Measurements from ENCODE around the gene AMHR2.

AMHR2 gene

DNA sequence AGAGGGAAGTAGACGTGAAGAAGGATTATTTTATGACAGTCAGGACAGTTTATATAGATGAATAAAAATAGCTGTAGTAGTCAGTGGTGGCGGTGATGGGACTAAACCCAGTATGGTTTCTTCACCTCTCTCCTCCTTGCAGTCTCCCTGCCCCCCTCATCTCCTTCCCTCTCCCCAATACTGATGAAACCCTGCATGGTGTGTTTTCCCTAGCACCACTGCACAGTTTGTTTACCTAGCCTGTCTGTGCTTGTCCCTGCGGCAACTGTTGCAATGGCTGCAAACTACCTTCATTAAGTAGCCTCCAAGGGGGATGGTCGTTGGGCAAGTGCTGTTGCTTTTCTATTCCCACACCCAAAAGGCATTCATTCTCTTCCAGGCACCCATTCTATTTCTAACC lies 43.0 kb downstream of the AMHR2 start:
- H3K4me3 ChIP-seq (ENCODE audit: low read depth, low read length) = no peak overlapping the region
- no peak for DNase-seq (ENCODE audit: low read depth)
- TF ChIP-seq, protein P1, sequence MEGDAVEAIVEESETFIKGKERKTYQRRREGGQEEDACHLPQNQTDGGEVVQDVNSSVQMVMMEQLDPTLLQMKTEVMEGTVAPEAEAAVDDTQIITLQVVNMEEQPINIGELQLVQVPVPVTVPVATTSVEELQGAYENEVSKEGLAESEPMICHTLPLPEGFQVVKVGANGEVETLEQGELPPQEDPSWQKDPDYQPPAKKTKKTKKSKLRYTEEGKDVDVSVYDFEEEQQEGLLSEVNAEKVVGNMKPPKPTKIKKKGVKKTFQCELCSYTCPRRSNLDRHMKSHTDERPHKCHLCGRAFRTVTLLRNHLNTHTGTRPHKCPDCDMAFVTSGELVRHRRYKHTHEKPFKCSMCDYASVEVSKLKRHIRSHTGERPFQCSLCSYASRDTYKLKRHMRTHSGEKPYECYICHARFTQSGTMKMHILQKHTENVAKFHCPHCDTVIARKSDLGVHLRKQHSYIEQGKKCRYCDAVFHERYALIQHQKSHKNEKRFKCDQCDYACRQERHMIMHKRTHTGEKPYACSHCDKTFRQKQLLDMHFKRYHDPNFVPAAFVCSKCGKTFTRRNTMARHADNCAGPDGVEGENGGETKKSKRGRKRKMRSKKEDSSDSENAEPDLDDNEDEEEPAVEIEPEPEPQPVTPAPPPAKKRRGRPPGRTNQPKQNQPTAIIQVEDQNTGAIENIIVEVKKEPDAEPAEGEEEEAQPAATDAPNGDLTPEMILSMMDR (IDR thresholded peaks at IDR 0.05; ENCODE audit: control insufficient read depth, extremely low read depth, insufficient read depth) = no peak

DNA sequence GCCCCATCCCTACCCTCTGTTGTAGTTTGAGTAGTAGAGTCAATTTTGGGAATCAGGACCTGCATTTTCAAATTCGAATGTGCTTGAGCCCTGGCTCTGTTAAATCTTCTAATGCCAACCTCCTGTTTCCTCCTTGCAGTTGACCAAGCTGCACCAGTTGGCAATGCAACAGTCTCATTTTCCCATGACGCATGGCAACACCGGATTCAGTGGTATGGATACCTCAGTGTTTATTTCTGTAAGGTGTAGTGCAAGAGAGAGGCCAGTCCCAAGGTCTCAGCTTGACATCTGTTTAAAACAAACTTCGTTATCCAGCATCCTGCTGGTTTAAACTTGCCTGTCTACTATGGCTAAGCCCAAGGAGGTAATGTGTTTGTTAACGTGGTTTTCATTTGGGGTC lies 43.4 kb downstream of the AMHR2 start:
- TF ChIP-seq, protein P1 (IDR thresholded peaks at IDR 0.05; ENCODE audit: control insufficient read depth, extremely low read depth, insufficient read depth) = no peak
- H3K4me3 ChIP-seq (ENCODE audit: low read depth, low read length) = no peak overlapping the region
- DNase-seq (ENCODE audit: low read depth) = no peak

DNA sequence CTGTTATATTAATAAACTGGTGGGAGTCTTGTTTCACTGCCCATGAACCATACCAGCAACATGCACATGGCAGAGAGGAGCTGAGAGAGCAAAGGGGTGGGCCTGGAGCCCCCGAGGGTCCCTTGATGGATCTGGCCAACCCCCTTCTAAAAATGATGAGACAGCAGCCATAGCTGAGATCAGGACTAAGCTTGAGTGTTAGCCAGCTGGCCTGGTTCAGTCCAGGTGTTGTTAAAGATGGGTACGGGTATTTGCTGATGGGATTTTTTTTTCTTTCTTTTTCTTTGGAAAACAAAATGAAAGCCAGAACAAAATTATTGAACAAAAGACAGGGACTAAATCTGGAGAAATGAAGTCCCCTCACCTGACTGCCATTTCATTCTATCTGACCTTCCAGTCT lies 44.2 kb downstream of the AMHR2 start:
- TF ChIP-seq, protein P1 (IDR thresholded peaks at IDR 0.05; ENCODE audit: control insufficient read depth, extremely low read depth, insufficient read depth) = no peak
- no peak overlapping the region for H3K4me3 ChIP-seq (ENCODE audit: low read depth, low read length)
- DNase-seq (ENCODE audit: low read depth) = no peak

DNA sequence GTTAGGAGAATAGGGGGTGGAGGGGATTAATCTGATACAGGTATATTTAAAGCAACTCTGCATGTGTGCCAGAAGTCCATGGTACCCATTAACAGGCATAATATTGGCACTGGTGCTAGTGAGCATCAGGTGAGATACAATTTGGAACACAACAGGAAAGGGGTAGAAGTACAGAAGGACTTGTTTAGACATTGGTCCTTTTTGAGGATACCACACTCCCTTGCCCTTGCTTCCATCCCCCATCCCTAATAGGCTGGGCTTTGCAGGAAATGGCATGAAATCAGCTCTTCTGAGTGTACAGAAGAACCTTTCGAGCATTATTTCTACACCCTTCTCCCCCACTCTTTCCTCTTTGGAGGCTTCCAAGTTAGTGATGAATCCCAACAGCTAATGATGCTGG lies 44.6 kb downstream of the AMHR2 start:
- H3K4me3 ChIP-seq (ENCODE audit: low read depth, low read length) = no peak overlapping the region
- DNase-seq (ENCODE audit: low read depth) = no peak
- TF ChIP-seq, protein P1 (IDR thresholded peaks at IDR 0.05; ENCODE audit: control insufficient read depth, extremely low read depth, insufficient read depth) = no peak

DNA sequence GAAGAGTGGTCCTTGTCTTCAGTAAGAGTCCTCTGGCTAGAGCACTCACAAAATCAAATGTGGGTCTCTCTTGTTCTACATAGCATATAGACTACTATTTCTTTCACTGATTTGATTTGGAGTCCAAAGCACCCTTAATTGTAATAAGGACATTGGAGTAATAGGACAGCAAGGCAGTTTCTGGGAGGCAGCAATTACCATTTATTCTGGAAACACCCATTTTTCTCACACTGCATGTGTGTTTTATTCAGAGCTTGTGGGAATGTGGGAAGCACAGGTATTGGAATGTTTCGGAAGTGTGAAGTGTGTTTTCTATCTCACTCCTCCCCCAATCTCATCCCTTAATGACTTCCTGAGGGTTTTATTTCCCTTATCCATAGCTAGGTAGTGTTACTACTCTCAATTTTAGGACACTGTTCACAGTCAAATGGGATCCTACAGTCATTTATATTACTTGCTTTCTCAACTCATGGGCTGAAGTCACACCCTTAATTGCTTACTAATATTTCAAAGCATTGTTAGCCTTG lies 48.5 kb downstream of the AMHR2 start:
- DNase-seq (ENCODE audit: low read depth) = no peak
- no peak overlapping the region for H3K4me3 ChIP-seq (ENCODE audit: low read depth, low read length)
- TF ChIP-seq, protein P1 (IDR thresholded peaks at IDR 0.05; ENCODE audit: control insufficient read depth, extremely low read depth, insufficient read depth) = no peak

DNA sequence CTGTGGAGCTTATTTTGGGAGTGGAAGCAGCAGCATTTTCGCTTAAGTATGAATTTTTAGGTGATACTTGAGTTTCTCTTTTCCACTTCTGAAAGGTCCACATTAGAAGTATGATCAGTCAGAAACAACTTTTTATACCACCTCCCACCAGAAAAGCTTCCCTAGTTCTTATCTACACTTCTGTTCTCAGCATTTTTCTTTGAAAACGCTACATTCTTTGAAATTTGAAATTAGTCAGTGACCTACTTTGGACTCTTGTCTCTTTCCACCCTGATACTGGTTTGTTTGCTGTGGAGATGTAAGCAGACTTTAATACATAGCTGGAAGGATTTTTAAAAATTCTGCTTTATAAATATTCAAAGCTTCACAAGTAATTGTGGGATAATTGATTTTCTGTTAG lies 50.4 kb downstream of the AMHR2 start:
- H3K4me3 ChIP-seq (ENCODE audit: low read depth, low read length) = no peak overlapping the region
- DNase-seq (ENCODE audit: low read depth) = no peak
- TF ChIP-seq, protein P1 (IDR thresholded peaks at IDR 0.05; ENCODE audit: control insufficient read depth, extremely low read depth, insufficient read depth) = no peak

DNA sequence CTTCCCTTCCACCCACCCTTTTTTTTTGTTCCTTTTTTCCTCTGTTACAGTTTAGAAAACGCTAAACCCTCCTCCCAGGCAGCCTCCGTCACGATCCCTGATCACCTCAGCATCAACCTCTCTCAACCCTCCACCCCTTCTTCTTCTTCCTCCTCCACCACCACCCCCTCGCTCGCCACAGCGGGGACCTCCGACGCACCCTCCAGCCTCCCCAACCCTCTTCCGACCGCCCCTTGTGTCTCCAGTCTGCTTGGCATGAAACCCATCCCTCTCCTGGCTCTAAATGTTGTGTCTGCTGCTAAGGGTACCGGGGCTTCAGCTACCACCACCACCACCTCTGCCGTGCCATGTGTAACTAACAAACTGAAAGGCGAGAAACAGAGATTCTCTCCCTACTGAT lies 51.2 kb downstream of the AMHR2 start:
- no peak for DNase-seq (ENCODE audit: low read depth)
- H3K4me3 ChIP-seq (ENCODE audit: low read depth, low read length) = no peak overlapping the region
- TF ChIP-seq, protein P1 (IDR thresholded peaks at IDR 0.05; ENCODE audit: control insufficient read depth, extremely low read depth, insufficient read depth) = no peak

Data from LNCaP clone FGC (cell line).